BJ (cell line): Measurements from ENCODE around the gene CACNB1. TPM values are rescaled to one million over a fixed set of nuclear protein-coding genes. Genes with fewer than 3 reads are reported as not detected.

Experiments used
- CTCF ChIA-PET: fragments of 350-600 bp; formaldehyde crosslinking; extraction: SDS; loops from one replicate; lab custom pipeline; 2021; ENCODE audit warnings: antibody characterized with exemption, inconsistent platforms; lab: Yijun Ruan, JAX
- POLR2A ChIA-PET: fragments of 300-600 bp; sonication (Branson Sonifier 250); formaldehyde crosslinking; extraction: SDS; loops from one replicate; lab custom pipeline; 2021; ENCODE audit warnings: antibody characterized with exemption; lab: Charles Lee
- DNase-seq: peaks from one replicate; pipeline ENCODE4 v3.0.0-alpha.2; 2011; ENCODE audit warnings: low read depth
- H3K27me3 ChIP-seq: 2 replicates; pipeline ENCODE4 v1.6.0; 2011; ENCODE audit warnings: low read length; ENCODE audit not compliant: control insufficient read depth, insufficient read depth
- H3K36me3 ChIP-seq: 2 replicates; pipeline ENCODE4 v1.5.1; 2011; ENCODE audit warnings: low read length; ENCODE audit not compliant: control insufficient read depth, insufficient read depth
- H3K4me3 ChIP-seq: 2 replicates; pipeline ENCODE4 v1.5.1; 2011; ENCODE audit warnings: low read depth, mild to moderate bottlenecking, control low read depth, low read length
- CTCF ChIP-seq: IDR thresholded peaks from 2 replicates; pipeline ENCODE4 v1.5.1; 2011; ENCODE audit warnings: low read depth, mild to moderate bottlenecking, control low read depth, inconsistent platforms, low read length, moderate library complexity; ENCODE audit not compliant: insufficient read depth
- polyA plus RNA-seq: library from polyadenylated mRNA; depleted of rRNA; stranded (reverse); fragments of >200 nt; gene quantifications from 2 replicates; pipeline ENCODE4 v1.2.3, GENCODE V29; 2011

Gene CACNB1
- polyA plus RNA-seq, 1 experiment = 8.5 TPM

GRCh38 chr17:39194985-39195524 lies 2.4 kb downstream of the CACNB1 start:
- no peak for TF ChIP-seq CTCF
- no peaks in the 10 kb centered on the region for H3K27me3 ChIP-seq
- peaks cover 20% of the 10 kb centered on the region for H3K36me3 ChIP-seq
- DNase-seq = no peak
- CTCF ChIA-PET = interaction anchor here (0.7 to 4.7 kb wide), 9 partner anchors 9 to 210 kb away, joined by 3 to 26 read pairs (median 5); no protein-coding TSS in a partner anchor
- POLR2A ChIA-PET = no interaction called here
- no peak overlapping the region for H3K4me3 ChIP-seq

- ChIA-PET CTCF (interaction anchor here (0.7 to 4.7 kb wide), 9 partner anchors 8 to 209 kb away, joined by 3 to 26 read pairs (median 5); no protein-coding TSS in a partner anchor), POLR2A (no interaction called here)
- peaks cover 20% of the 10 kb centered on the region for H3K36me3 ChIP-seq
Measured at GRCh38 chr17:39194089-39194984, 3.1 kb downstream of the CACNB1 start.

GRCh38 chr17:39193346-39193745 lies 4.1 kb downstream of the CACNB1 start:
- POLR2A ChIA-PET = no interaction called here

More at GRCh38 chr17:39194089-39194984, 3.1 kb downstream of the CACNB1 start:
- peak; percentile 65 for TF ChIP-seq CTCF
- no peaks in the 10 kb centered on the region for H3K27me3 ChIP-seq
- no peak for DNase-seq
- H3K4me3 ChIP-seq = no peak overlapping the region

GRCh38 chr17:39192901-39193300 lies 4.6 kb downstream of the CACNB1 start:
- ChIA-PET CTCF (interaction anchor here (0.7 to 4.7 kb wide), 4 partner anchors 13 to 52 kb away, joined by 4 to 26 read pairs (median 14); no protein-coding TSS in a partner anchor), POLR2A (no interaction called here)
- Histone ChIP-seq H3K36me3 (peaks cover 20% of the 10 kb centered on the region), H3K27me3 (no peaks in the 10 kb centered on the region), H3K4me3 (no peak overlapping the region)
- TF ChIP-seq CTCF = no peak
- DNase-seq = no peak

More at GRCh38 chr17:39193346-39193745, 4.1 kb downstream of the CACNB1 start:
- Histone ChIP-seq H3K4me3 (no peak overlapping the region), H3K27me3 (no peaks in the 10 kb centered on the region), H3K36me3 (peaks cover 20% of the 10 kb centered on the region)
- DNase-seq = no peak
- CTCF ChIA-PET = interaction anchor here (1.8 to 4.7 kb wide), 3 partner anchors 19 to 52 kb away, joined by 4 to 26 read pairs (median 25); no protein-coding TSS in a partner anchor
- no peak for TF ChIP-seq CTCF
